Psoas muscle (tissue), 8 donors: ENCODE measurements around the gene PHOX2A. TPM values are rescaled to one million over a fixed set of nuclear protein-coding genes. Genes with fewer than 3 reads are reported as not detected.

Experiments used
- ATAC-seq, 4 donors: fragments of 200-7000 bp; cut with Tn5 transposase; one replicate each; pipeline ENCODE4 v1.9.1; 2020; ENCODE audit warnings: moderate library complexity in 3 of 4, mild to moderate bottlenecking in 2 of 4
- DNase-seq, 2 donors: peaks; one replicate each; pipeline ENCODE4 v3.0.0-alpha.2; 2020
- H3K27ac ChIP-seq: fragments of 200-600 bp; one replicate; pipeline ENCODE4 v1.8.0; 2022
- H3K27me3 ChIP-seq, 3 donors: fragments of 200-600 bp in 1 of 3; one replicate each; pipeline versions ENCODE4 v1.6.1 to v1.8.0; 2013 to 2022; ENCODE audit warnings: low read length in 2 of 3, mild to moderate bottlenecking in 2 of 3, moderate library complexity in 1 of 3; ENCODE audit not compliant: insufficient read depth in 3 of 3
- H3K36me3 ChIP-seq, 2 donors: fragments of 200-600 bp in 1 of 2; one replicate each; pipeline versions ENCODE4 v1.6.1 to v1.8.0; 2013 to 2022; ENCODE audit warnings: low read depth in 1 of 2, mild to moderate bottlenecking in 1 of 2, moderate library complexity in 1 of 2; ENCODE audit not compliant: insufficient read depth in 1 of 2
- H3K4me1 ChIP-seq: fragments of 200-600 bp; one replicate; pipeline ENCODE4 v1.8.0; 2022
- H3K4me3 ChIP-seq: fragments of 200-600 bp; one replicate; pipeline ENCODE4 v1.8.0; 2022; ENCODE audit warnings: mild to moderate bottlenecking
- H3K9me3 ChIP-seq: fragments of 200-600 bp; one replicate; pipeline ENCODE4 v1.8.0; 2022
- CTCF ChIP-seq: fragments of 200-600 bp; IDR thresholded peaks from one replicate; pipeline ENCODE4 v1.8.0; 2022; ENCODE audit warnings: antibody characterized with exemption
- WGBS, 3 donors: extraction: QIAGEN DNeasy Blood & Tissue Kit; methylation state at CpG; one replicate each; pipeline versions ENCODE4 v1.1.6 to v1.1.7; 2013; 5-methylcytosine and 5-hydroxymethylcytosine counted together
- intact Hi-C, 2 donors: fragments of 100-400 bp; cut with DNase I; formaldehyde crosslinking; loops; one replicate each; pipeline versions ENCODE4 v1.11.0 to v1.14.2; 2022
- polyA plus RNA-seq, 3 donors: library from polyadenylated mRNA; stranded (reverse); fragments of 200-250 nt; gene quantifications; one replicate each; pipeline ENCODE4 v1.2.3, GENCODE V29; 2013
- total RNA-seq, 4 donors: library from RNA; stranded (reverse); fragmentation: NEBNext Ultra II Directional in 2 of 4; extraction: Animal tissue kit (Norgen Biotek cat#: 25700) in 2 of 4; gene quantifications; one replicate each; pipeline versions ENCODE4 v1.2.1 to v1.2.4, GENCODE V29; 2021 to 2023
- donor health status: healthy with polysubstance abuse.
- donor health status: DM: no; HTN: no; CAD: no; lungs with moderate emphysema.
- donor health status: Bipolar disorder and iron deficiency.
- donor health status: healthy.
- donor health status: DM: yes; HTN: yes; CAD: no.
- donor health status: DM: no; HTN: no; CAD: no.
- donor health status: DM: no; HTN: no; CAD: no.
- donor health status: DM: yes; HTN: yes; CAD: no.

Gene PHOX2A
- total and polyA plus RNA-seq, 7 donors = 0.07 TPM; not detected in 6

GRCh38 chr11:72251614-72252013 lies 7.6 kb upstream of the PHOX2A start:
- H3K9me3 ChIP-seq = no peaks in the 10 kb centered on the region
- H3K4me1 ChIP-seq = no peaks in the 10 kb centered on the region
- H3K36me3 ChIP-seq = no peaks in the 10 kb centered on the region
- intact Hi-C loops = no loop called here
- H3K27ac ChIP-seq = no peak overlapping the region
- H3K4me3 ChIP-seq = no peak overlapping the region
- TF ChIP-seq CTCF = no peak
- H3K27me3 ChIP-seq = peaks cover 2 to 17% (median 6%) of the 10 kb centered on the region in 3 donors
- 75 to 80% (median 79%) methylated on average over 5 of the region's 5 CpGs for WGBS, 3 donors
- no peak for ATAC-seq
- DNase-seq = no peak

- 75 to 83% (median 79%) methylated on average over 23 to 24 of the region's 24 CpGs for WGBS, 3 donors
- ATAC-seq (no peak), DNase-seq (no peak)
- no peak overlapping the region for H3K27ac ChIP-seq
- no peaks in the 10 kb centered on the region for H3K9me3 ChIP-seq
- H3K4me1 ChIP-seq = no peaks in the 10 kb centered on the region
- TF ChIP-seq CTCF = no peak
- H3K36me3 ChIP-seq = no peaks in the 10 kb centered on the region
- H3K4me3 ChIP-seq = no peak overlapping the region
- intact Hi-C loops = no loop called here
- H3K27me3 ChIP-seq = peaks cover 2 to 25% (median 6%) of the 10 kb centered on the region in 3 donors
Measured at GRCh38 chr11:72250661-72251464, 6.9 kb upstream of the PHOX2A start.

GRCh38 chr11:72249961-72250360 lies 6.0 kb upstream of the PHOX2A start:
- ATAC-seq (no peak), DNase-seq (no peak)
- no peaks in the 10 kb centered on the region for H3K9me3 ChIP-seq
- 89 to 94% (median 90%) methylated on average over 5 of the region's 5 CpGs for WGBS, 3 donors
- H3K4me3 ChIP-seq = no peak overlapping the region
- no peaks in the 10 kb centered on the region for H3K36me3 ChIP-seq
- peaks cover 2 to 33% (median 6%) of the 10 kb centered on the region in 3 donors for H3K27me3 ChIP-seq
- no peak for TF ChIP-seq CTCF
- no peaks in the 10 kb centered on the region for H3K4me1 ChIP-seq
- H3K27ac ChIP-seq = no peak overlapping the region
- intact Hi-C loops = no loop called here

- H3K4me3 ChIP-seq = no peak overlapping the region
- no peak for DNase-seq
- no peaks in the 10 kb centered on the region for H3K9me3 ChIP-seq
- WGBS, 3 donors = 26 to 39% (median 36%) methylated on average over 2 of the region's 2 CpGs
- peaks cover 2 to 54% (median 19%) of the 10 kb centered on the region in 3 donors for H3K27me3 ChIP-seq
- no peaks in the 10 kb centered on the region for H3K36me3 ChIP-seq
- ATAC-seq = no peak
- no peak overlapping the region for H3K27ac ChIP-seq
- no peaks in the 10 kb centered on the region for H3K4me1 ChIP-seq
- intact Hi-C loops = no loop called here
- no peak for TF ChIP-seq CTCF
Measured at GRCh38 chr11:72247584-72247983, 3.6 kb upstream of the PHOX2A start.
